PC-9 (cell line): ENCODE measurements around the gene SMARCD1. TPM values are rescaled to one million over a fixed set of nuclear protein-coding genes. Genes with fewer than 3 reads are reported as not detected.

Experiments used
- BruUV-seq: library from RNA; stranded (reverse); fragments of 400-500 nt; replicated peaks from 2 replicates; lab custom pipeline; 2021; lab: Mats Ljungman, UMichigan
- CTCF ChIA-PET: fragments of 300-600 bp; sonication (Branson Sonifier 250); formaldehyde crosslinking; loops from one replicate; lab custom pipeline; 2022; ENCODE audit warnings: antibody characterized with exemption; lab: Charles Lee
- POLR2A ChIA-PET: fragments of 300-600 bp; sonication (Branson Sonifier 250); formaldehyde crosslinking; loops from one replicate; lab custom pipeline; 2022; ENCODE audit warnings: antibody characterized with exemption; ENCODE audit not compliant: unreplicated experiment; lab: Charles Lee
- DNase-seq, 2 experiments: peaks; one replicate each; pipeline versions ENCODE4 v3.0.0 to v3.0.0-alpha.2; 2015 to 2022; ENCODE audit warnings: mixed read lengths in 1 of 2
- H2AFZ ChIP-seq: fragments of 200-600 bp; sonication (generic); 2 replicates; pipeline ENCODE4 v1.8.1; 2017; ENCODE audit warnings: antibody characterized with exemption
- H3F3A ChIP-seq: fragments of 200-600 bp; sonication (generic); 2 replicates; pipeline ENCODE4 v1.8.1; 2017; ENCODE audit warnings: antibody characterized with exemption, mild to moderate bottlenecking, low read depth; ENCODE audit not compliant: insufficient read depth
- H3K27ac ChIP-seq: fragments of 200-600 bp; sonication (generic); 2 replicates; pipeline ENCODE4 v1.6.1; 2016; ENCODE audit warnings: mixed run types
- H3K27me3 ChIP-seq: fragments of 200-600 bp; sonication (generic); 2 replicates; pipeline ENCODE4 v1.6.1; 2016; ENCODE audit warnings: low read depth, mixed run types; ENCODE audit not compliant: insufficient read depth
- H3K36me3 ChIP-seq: fragments of 200-600 bp; sonication (generic); 2 replicates; pipeline ENCODE4 v1.6.1; 2016; ENCODE audit warnings: low read depth, mixed run types
- H3K4me1 ChIP-seq: fragments of 200-600 bp; sonication (generic); replicated peaks from 2 replicates; pipeline ENCODE4 v1.6.1; 2016; ENCODE audit warnings: mixed run types; ENCODE audit not compliant: insufficient read depth
- H3K4me2 ChIP-seq: fragments of 200-600 bp; sonication (generic); 2 replicates; pipeline ENCODE4 v1.6.1; 2017; ENCODE audit warnings: mixed run types
- H3K4me3 ChIP-seq: fragments of 200-600 bp; sonication (generic); 2 replicates; pipeline ENCODE4 v1.6.1; 2016; ENCODE audit warnings: mixed run types
- H3K79me2 ChIP-seq: fragments of 200-600 bp; sonication (generic); 2 replicates; pipeline ENCODE4 v1.6.1; 2017; ENCODE audit warnings: low read depth, mixed run types
- H3K9me2 ChIP-seq: fragments of 200-600 bp; sonication (generic); 2 replicates; pipeline ENCODE4 v1.8.1; 2017; ENCODE audit warnings: mild to moderate bottlenecking; ENCODE audit not compliant: insufficient read depth
- H3K9me3 ChIP-seq: fragments of 200-600 bp; sonication (generic); 2 replicates; pipeline ENCODE4 v1.8.1; 2016; ENCODE audit warnings: low read depth; ENCODE audit not compliant: insufficient read depth
- H4K20me1 ChIP-seq: fragments of 200-600 bp; sonication (generic); 2 replicates; pipeline ENCODE4 v1.8.1; 2017; ENCODE audit not compliant: insufficient read depth
- CTCF ChIP-seq: fragments of 200-600 bp; sonication (generic); conservative IDR thresholded peaks from 2 replicates; pipeline ENCODE4 v1.6.1; 2017; ENCODE audit warnings: mixed run types, antibody characterized with exemption, mild to moderate bottlenecking, moderate library complexity
- EZH2 ChIP-seq: fragments of 200-600 bp; sonication (generic); IDR thresholded peaks from 2 replicates; pipeline ENCODE4 v1.8.0; 2017; ENCODE audit warnings: antibody characterized with exemption, low read depth
- intact Hi-C: fragments of 100-400 bp; cut with micrococcal nuclease; formaldehyde crosslinking; loops from one replicate; pipeline ENCODE4 v1.10.0; 2022; ENCODE audit not compliant: unreplicated experiment
- total RNA-seq: library from RNA; stranded (reverse); gene quantifications from 2 replicates; pipeline ENCODE4 v1.2.3, GENCODE V29; 2021

SMARCD1 gene
- total RNA-seq, 1 experiment from 2014 or later: 48.8 TPM

- peaks cover 20% of the 10 kb centered on the region for H3K36me3 ChIP-seq
- TF ChIP-seq CTCF: no peak
- TF ChIP-seq EZH2: no peak
- no peaks in the 10 kb centered on the region; the same call in 1 of the 2 replicates for H3K9me3 ChIP-seq
- H4K20me1 ChIP-seq: peaks cover 4% of the 10 kb centered on the region; the same call in 1 of the 2 replicates
- no peaks in the 10 kb centered on the region for H3K27me3 ChIP-seq
- no peaks in the 10 kb centered on the region for H3K4me1 ChIP-seq
- no peaks in the 10 kb centered on the region; the same call in none of the 2 replicates for H3F3A ChIP-seq
- H3K4me3 ChIP-seq: no peak overlapping the region
- H3K79me2 ChIP-seq: no peaks in the 10 kb centered on the region
- ChIA-PET CTCF (interaction anchor here (0.6 kb wide), 1 partner anchor 9 kb away, joined by 7 read pairs; no protein-coding TSS in a partner anchor), POLR2A (no interaction called here)
- intact Hi-C loops: no loop called here
- no peak overlapping the region for H2AFZ ChIP-seq
- no peak overlapping the region for H3K27ac ChIP-seq
- no peak for DNase-seq
- no peak overlapping the region for H3K4me2 ChIP-seq
- no TSS peak for BruUV-seq
- H3K9me2 ChIP-seq: no peaks in the 10 kb centered on the region
These were observed 47.5 kb downstream of the SMARCD1 start for GRCh38 chr12:50132505-50133135.

GRCh38 chr12:50142993-50143392 is 57.9 kb downstream of the SMARCD1 start:
- intact Hi-C loops: no loop called here
- Histone ChIP-seq H3K9me3 (no peaks in the 10 kb centered on the region), H3K27ac (no peak overlapping the region), H3K4me3 (no peak overlapping the region), H3K4me1 (no peaks in the 10 kb centered on the region), H2AFZ (no peak overlapping the region), H3K36me3 (0 out of 2 replicates have a peak, but pooled peaks cover 4% of the 10 kb centered on the region), H4K20me1 (no peaks in the 10 kb centered on the region), H3K4me2 (no peak overlapping the region), H3F3A (no peaks in the 10 kb centered on the region), H3K9me2 (no peaks in the 10 kb centered on the region), H3K27me3 (no peaks in the 10 kb centered on the region), H3K79me2 (no peaks in the 10 kb centered on the region)
- no peak for DNase-seq
- TF ChIP-seq CTCF (no peak), EZH2 (no peak)
- CTCF ChIA-PET: no interaction called here
- POLR2A ChIA-PET: interaction anchor here (0.7 kb wide), 1 partner anchor 1219 kb away, joined by 7 read pairs; no protein-coding TSS in a partner anchor
- BruUV-seq: no TSS peak

GRCh38 chr12:50145439-50145838 is 60.3 kb downstream of the SMARCD1 start:
- H3K9me2 ChIP-seq: no peaks in the 10 kb centered on the region
- H4K20me1 ChIP-seq: no peaks in the 10 kb centered on the region; the same call in 1 of the 2 replicates
- H3K9me3 ChIP-seq: no peaks in the 10 kb centered on the region
- H3K4me1 ChIP-seq: no peaks in the 10 kb centered on the region
- BruUV-seq: no TSS peak
- no peak for DNase-seq
- H3K79me2 ChIP-seq: no peaks in the 10 kb centered on the region
- ChIA-PET CTCF (no interaction called here), POLR2A (no interaction called here)
- H3F3A ChIP-seq: no peaks in the 10 kb centered on the region; the same call in 1 of the 2 replicates
- intact Hi-C loops: no loop called here
- H3K4me2 ChIP-seq: no peak overlapping the region
- 0 out of 2 replicates have a peak, but pooled peaks cover 4% of the 10 kb centered on the region for H3K36me3 ChIP-seq
- H3K4me3 ChIP-seq: no peak overlapping the region
- H3K27me3 ChIP-seq: no peaks in the 10 kb centered on the region
- H2AFZ ChIP-seq: no peak overlapping the region
- no peak overlapping the region for H3K27ac ChIP-seq
- TF ChIP-seq CTCF (no peak), EZH2 (no peak)
